HepG2 (cell line): ENCODE results near the gene NOTCH4. TPM values are rescaled to one million over a fixed set of nuclear protein-coding genes. Genes with fewer than 3 reads are reported as not detected.

Source experiments
- ARID2 ChIP-seq: sonication (generic); formaldehyde crosslinking; IDR thresholded peaks from 2 replicates; pipeline ENCODE4 v1.8.1; 2022; ENCODE audit warnings: mild to moderate bottlenecking, missing genetic modification reagents, borderline replicate concordance
- ARNT ChIP-seq: fragments of 450-650 bp; IDR thresholded peaks from 2 replicates; pipeline ENCODE4 v1.6.1; 2017
- FOXM1 ChIP-seq: sonication (generic); formaldehyde crosslinking; IDR thresholded peaks from 2 replicates; pipeline ENCODE4 v1.5.0; 2020; ENCODE audit warnings: missing genetic modification reagents
- HMGA1 ChIP-seq: sonication (generic); formaldehyde crosslinking; conservative IDR thresholded peaks from 2 replicates; pipeline ENCODE4 v1.4.0; 2020; ENCODE audit warnings: missing genetic modification reagents
- KLF11 ChIP-seq: IDR thresholded peaks from 2 replicates; pipeline ENCODE4 v1.6.1; 2016; ENCODE audit warnings: missing compliant biosample characterization
- MYNN ChIP-seq: sonication (generic); formaldehyde crosslinking; IDR thresholded peaks from 2 replicates; pipeline ENCODE4 v1.4.0; 2020; ENCODE audit warnings: mild to moderate bottlenecking, low read depth, missing genetic modification reagents
- NCOA5 ChIP-seq: sonication (generic); formaldehyde crosslinking; IDR thresholded peaks from 2 replicates; pipeline ENCODE4 v1.4.0; 2020; ENCODE audit warnings: missing genetic modification reagents
- NFYC ChIP-seq: IDR thresholded peaks from 2 replicates; pipeline ENCODE4 v1.6.1; 2016; ENCODE audit warnings: missing genetic modification reagents, missing compliant biosample characterization
- PRDM4 ChIP-seq: sonication (generic); formaldehyde crosslinking; IDR thresholded peaks from 2 replicates; pipeline ENCODE4 v1.9.0; 2021; ENCODE audit warnings: missing genetic modification reagents, borderline replicate concordance
- RELA ChIP-seq: sonication (generic); formaldehyde crosslinking; IDR thresholded peaks from 2 replicates; pipeline ENCODE4 v1.4.0; 2020; ENCODE audit warnings: missing genetic modification reagents
- SRSF4 ChIP-seq: fragments of 200-400 bp; formaldehyde crosslinking; IDR thresholded peaks from one replicate; pipeline ENCODE4 v1.6.1; 2018; ENCODE audit warnings: mild to moderate bottlenecking, low read depth, low read length, moderate library complexity; ENCODE audit not compliant: poor library complexity, severe bottlenecking
- SRY ChIP-seq: sonication (generic); formaldehyde crosslinking; IDR thresholded peaks from 2 replicates; pipeline ENCODE4 v1.8.0; 2022; ENCODE audit warnings: mild to moderate bottlenecking, missing genetic modification reagents
- TCF12 ChIP-seq, 2 experiments: fragments of 450-650 bp in 1 of 2; sonication (generic) in 1 of 2; formaldehyde crosslinking in 1 of 2; IDR thresholded peaks; 2 replicates each; pipeline versions ENCODE4 v1.6.1 to v1.8.0; 2017 to 2022; ENCODE audit warnings: antibody characterized with exemption in 1 of 2, mild to moderate bottlenecking in 1 of 2, missing genetic modification reagents in 1 of 2, moderate library complexity in 1 of 2
- ZBTB10 ChIP-seq: sonication (generic); formaldehyde crosslinking; IDR thresholded peaks from 2 replicates; pipeline ENCODE4 v1.4.0; 2020; ENCODE audit warnings: missing genetic modification reagents, borderline replicate concordance
- ZFP62 ChIP-seq: sonication (generic); formaldehyde crosslinking; IDR thresholded peaks from 2 replicates; pipeline ENCODE4 v1.4.0; 2020; ENCODE audit warnings: missing genetic modification reagents
- ZKSCAN5 ChIP-seq: sonication (generic); formaldehyde crosslinking; IDR thresholded peaks from 2 replicates; pipeline ENCODE4 v1.5.1; 2020; ENCODE audit warnings: mild to moderate bottlenecking, missing genetic modification reagents
- ZNF280D ChIP-seq: sonication (generic); formaldehyde crosslinking; IDR thresholded peaks from 2 replicates; pipeline ENCODE4 v1.5.1; 2020; ENCODE audit warnings: mild to moderate bottlenecking, missing genetic modification reagents
- ZNF441 ChIP-seq: sonication (generic); formaldehyde crosslinking; IDR thresholded peaks from 2 replicates; pipeline ENCODE4 v1.7.0; 2021; ENCODE audit warnings: missing genetic modification reagents, borderline replicate concordance
- ZNF790 ChIP-seq: sonication (generic); formaldehyde crosslinking; IDR thresholded peaks from 2 replicates; pipeline ENCODE4 v1.8.0; 2022; ENCODE audit warnings: missing genetic modification reagents, mild to moderate bottlenecking, borderline replicate concordance
- ZNF839 ChIP-seq: sonication (generic); formaldehyde crosslinking; IDR thresholded peaks from 2 replicates; pipeline ENCODE4 v1.4.0; 2020; ENCODE audit warnings: missing genetic modification reagents, mild to moderate bottlenecking, borderline replicate concordance
- ZNF879 ChIP-seq: sonication (generic); formaldehyde crosslinking; IDR thresholded peaks from 2 replicates; pipeline ENCODE4 v1.8.1; 2023; ENCODE audit warnings: missing genetic modification reagents
- polyA plus RNA-seq, 8 experiments: library from polyadenylated mRNA; depleted of rRNA in 3 of 8; stranded (reverse) in 7 of 8; unstranded in 1 of 8; fragments of >200 nt; fragmentation: Illumina TruSeq in 4 of 8; extraction: Trizol in 4 of 8; gene quantifications; 2 replicates each; pipeline versions ENCODE4 v1.2.1 to v1.2.3, GENCODE V29; 2011 to 2016; ENCODE audit warnings: low read depth in 4 of 8, missing spikeins in 1 of 8, mixed read lengths in 1 of 8; ENCODE audit not compliant: insufficient read depth in 1 of 8
- total RNA-seq, 5 experiments: library from RNA; depleted of rRNA; stranded (reverse); fragments of >200 nt; fragmentation: Illumina TruSeq; extraction: Trizol; gene quantifications; 2 replicates each; pipeline ENCODE4 v1.2.3, GENCODE V29; 2016; ENCODE audit warnings: low read depth in 1 of 5
- TF ChIP-seq, protein P1 (sequence below): sonication (generic); formaldehyde crosslinking; conservative IDR thresholded peaks from 2 replicates; pipeline ENCODE4 v1.5.0; 2020; ENCODE audit warnings: missing genetic modification reagents

Gene NOTCH4
- total and polyA plus RNA-seq, 2 of the 13 experiments (the other 11 are each of a cell fraction or from before 2014, with no cell fraction given), result 0.51 to 0.83 TPM

DNA sequence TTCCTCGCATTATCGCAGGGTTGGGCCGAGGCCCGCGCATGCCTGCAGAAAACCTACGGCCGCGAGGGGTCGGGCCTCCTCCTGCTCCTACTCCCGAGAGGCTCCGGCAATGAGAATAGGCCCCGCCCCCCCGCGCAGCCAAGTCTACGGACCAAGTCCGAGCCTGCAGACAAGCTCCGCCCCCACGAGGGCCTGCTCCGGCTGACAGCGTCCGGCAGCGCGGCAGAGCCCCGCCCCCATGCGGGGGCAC is 28.3 kb downstream of the NOTCH4 start (continued):
- TF ChIP-seq, protein P1, sequence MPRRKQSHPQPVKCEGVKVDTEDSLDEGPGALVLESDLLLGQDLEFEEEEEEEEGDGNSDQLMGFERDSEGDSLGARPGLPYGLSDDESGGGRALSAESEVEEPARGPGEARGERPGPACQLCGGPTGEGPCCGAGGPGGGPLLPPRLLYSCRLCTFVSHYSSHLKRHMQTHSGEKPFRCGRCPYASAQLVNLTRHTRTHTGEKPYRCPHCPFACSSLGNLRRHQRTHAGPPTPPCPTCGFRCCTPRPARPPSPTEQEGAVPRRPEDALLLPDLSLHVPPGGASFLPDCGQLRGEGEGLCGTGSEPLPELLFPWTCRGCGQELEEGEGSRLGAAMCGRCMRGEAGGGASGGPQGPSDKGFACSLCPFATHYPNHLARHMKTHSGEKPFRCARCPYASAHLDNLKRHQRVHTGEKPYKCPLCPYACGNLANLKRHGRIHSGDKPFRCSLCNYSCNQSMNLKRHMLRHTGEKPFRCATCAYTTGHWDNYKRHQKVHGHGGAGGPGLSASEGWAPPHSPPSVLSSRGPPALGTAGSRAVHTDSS (CRISPR knock-in tag), result no peak
- TF ChIP-seq FOXM1 (no peak), NFYC (no peak), ZFP62 (CRISPR knock-in tag) (no peak), ZNF790 (0 out of 2 replicates have a peak, but pooled peaks have one; percentile 8), TCF12 (IDR thresholded peaks at IDR 0.05) (no peak), TCF12 (CRISPR knock-in tag; IDR thresholded peaks at IDR 0.05) (no peak), ZNF441 (CRISPR knock-in tag) (no peak), ZNF280D (CRISPR knock-in tag) (no peak), ZNF879 (CRISPR knock-in tag) (no peak), MYNN (CRISPR knock-in tag) (no peak), ZBTB10 (CRISPR knock-in tag) (no peak), ARID2 (CRISPR knock-in tag) (0 out of 2 replicates have a peak, but pooled peaks have one; percentile 82), ARNT (no peak), HMGA1 (CRISPR knock-in tag) (no peak), NCOA5 (CRISPR knock-in tag) (no peak), SRY (CRISPR knock-in tag) (no peak), ZKSCAN5 (CRISPR knock-in tag) (peak; percentile 72), SRSF4 (no peak), ZNF839 (CRISPR knock-in tag) (no peak), PRDM4 (CRISPR knock-in tag) (no peak), KLF11 (no peak), RELA (0 out of 2 replicates have a peak, but pooled peaks have one; percentile 24)
